ENCODE data around the gene NUDT9.

GRCh38 chr4:87409420-87409939 is 12.9 kb upstream of the NUDT9 start:
- TF ChIP-seq, protein P1, sequence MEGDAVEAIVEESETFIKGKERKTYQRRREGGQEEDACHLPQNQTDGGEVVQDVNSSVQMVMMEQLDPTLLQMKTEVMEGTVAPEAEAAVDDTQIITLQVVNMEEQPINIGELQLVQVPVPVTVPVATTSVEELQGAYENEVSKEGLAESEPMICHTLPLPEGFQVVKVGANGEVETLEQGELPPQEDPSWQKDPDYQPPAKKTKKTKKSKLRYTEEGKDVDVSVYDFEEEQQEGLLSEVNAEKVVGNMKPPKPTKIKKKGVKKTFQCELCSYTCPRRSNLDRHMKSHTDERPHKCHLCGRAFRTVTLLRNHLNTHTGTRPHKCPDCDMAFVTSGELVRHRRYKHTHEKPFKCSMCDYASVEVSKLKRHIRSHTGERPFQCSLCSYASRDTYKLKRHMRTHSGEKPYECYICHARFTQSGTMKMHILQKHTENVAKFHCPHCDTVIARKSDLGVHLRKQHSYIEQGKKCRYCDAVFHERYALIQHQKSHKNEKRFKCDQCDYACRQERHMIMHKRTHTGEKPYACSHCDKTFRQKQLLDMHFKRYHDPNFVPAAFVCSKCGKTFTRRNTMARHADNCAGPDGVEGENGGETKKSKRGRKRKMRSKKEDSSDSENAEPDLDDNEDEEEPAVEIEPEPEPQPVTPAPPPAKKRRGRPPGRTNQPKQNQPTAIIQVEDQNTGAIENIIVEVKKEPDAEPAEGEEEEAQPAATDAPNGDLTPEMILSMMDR (IDR thresholded peaks at IDR 0.05): no peak
- no peak for TF ChIP-seq EZH2 (IDR thresholded peaks at IDR 0.05)
